AG08396 (cell line): ENCODE data around the gene CSMD2.
"Not testable (repeated sequence)": the region's sequence is repeated elsewhere in the genome, so short reads cannot be mapped to it uniquely, and the experiment has no call there.

Experiments
- DNase-seq: peaks from one replicate; pipeline ENCODE4 v3.0.0; 2012; ENCODE audit warnings: low spot score, mixed read lengths

Gene CSMD2

GRCh38 chr1:34108269-34108668 lies 56.8 kb downstream of the CSMD2 start:
- no peak for DNase-seq

- DNase-seq = peak; percentile 77
Measured at GRCh38 chr1:34101151-34101550, 63.9 kb downstream of the CSMD2 start.

- DNase-seq = no peak
Measured at GRCh38 chr1:34100332-34100731, 64.7 kb downstream of the CSMD2 start.

- not testable (repeated sequence) for DNase-seq
Measured at GRCh38 chr1:34092399-34092798, 72.6 kb downstream of the CSMD2 start.

- DNase-seq = no peak
Measured at GRCh38 chr1:34089731-34090130, 75.3 kb downstream of the CSMD2 start.

- no peak for DNase-seq
Measured at GRCh38 chr1:34087986-34088385, 77.0 kb downstream of the CSMD2 start.

GRCh38 chr1:34086561-34086960 lies 78.5 kb downstream of the CSMD2 start:
- no peak for DNase-seq

- no peak for DNase-seq
Measured at GRCh38 chr1:34083974-34084373, 81.1 kb downstream of the CSMD2 start.

- not testable (repeated sequence) for DNase-seq
Measured at GRCh38 chr1:34082085-34082670, 82.9 kb downstream of the CSMD2 start.

- DNase-seq = no peak
Measured at GRCh38 chr1:34078383-34078782, 86.6 kb downstream of the CSMD2 start.

- DNase-seq = no peak
Measured at GRCh38 chr1:34075576-34075975, 89.5 kb downstream of the CSMD2 start.

GRCh38 chr1:34073028-34073695 lies 91.9 kb downstream of the CSMD2 start:
- no peak for DNase-seq

GRCh38 chr1:34070201-34070836 lies 94.7 kb downstream of the CSMD2 start:
- DNase-seq = no peak

- DNase-seq = peak; percentile 74
Measured at GRCh38 chr1:34066981-34067603, 97.9 kb downstream of the CSMD2 start.

- DNase-seq = no peak
Measured at GRCh38 chr1:34066166-34066565, 98.9 kb downstream of the CSMD2 start.

- no peak for DNase-seq
Measured at GRCh38 chr1:34065498-34065897, 99.5 kb downstream of the CSMD2 start.

- peak; percentile 17 for DNase-seq
Measured at GRCh38 chr1:34060901-34061415, 104.1 kb downstream of the CSMD2 start.

GRCh38 chr1:34060187-34060730 lies 104.8 kb downstream of the CSMD2 start:
- DNase-seq = no peak

- DNase-seq = no peak
Measured at GRCh38 chr1:34057347-34058130, 107.5 kb downstream of the CSMD2 start.

- no peak for DNase-seq
Measured at GRCh38 chr1:34055818-34056217, 109.2 kb downstream of the CSMD2 start.

GRCh38 chr1:34054920-34055319 lies 110.1 kb downstream of the CSMD2 start:
- no peak for DNase-seq

GRCh38 chr1:34053660-34054059 lies 111.4 kb downstream of the CSMD2 start:
- no peak for DNase-seq
